Sigmoid colon (tissue), 4 donors: ENCODE data around the gene MCCC2.

Source experiments
- CTCF ChIP-seq, 4 experiments: fragments of 450-650 bp in 3 of 4; fragments of 200-600 bp in 1 of 4; IDR thresholded peaks; one replicate each; pipeline ENCODE4 v1.5.1; 2016 to 2019; ENCODE audit warnings: antibody characterized with exemption in 4 of 4, mild to moderate bottlenecking in 3 of 4, moderate library complexity in 2 of 4
- EP300 ChIP-seq, 4 donors: sonication (generic); formaldehyde crosslinking; IDR thresholded peaks; one replicate each; pipeline ENCODE4 v1.6.1; 2017; ENCODE audit warnings: antibody characterized with exemption in 4 of 4
- POLR2A ChIP-seq, 2 donors: fragments of 450-650 bp; IDR thresholded peaks; one replicate each; pipeline ENCODE4 v1.6.1; 2016; ENCODE audit warnings: antibody characterized with exemption in 2 of 2, mild to moderate bottlenecking in 2 of 2, moderate library complexity in 2 of 2

GRCh38 chr5:71640408-71640807, 53.3 kb downstream of the MCCC2 start:
- TF ChIP-seq CTCF (IDR thresholded peaks at IDR 0.05) (no peak), EP300 (IDR thresholded peaks at IDR 0.05) (no peak), POLR2A (IDR thresholded peaks at IDR 0.05) (no peak)
